H7 (cell line): Measurements from ENCODE around the gene P2RX3. TPM values are rescaled to one million over a fixed set of nuclear protein-coding genes. Genes with fewer than 3 reads are reported as not detected.

Source experiments
- total RNA-seq: library from RNA; depleted of rRNA; stranded (reverse); fragments of >200 nt; shearing (Covaris generic); gene quantifications from 2 replicates; pipeline ENCODE4 v1.2.3, GENCODE V29; 2014; rRNA removed

Gene P2RX3
- total RNA-seq, 1 experiment from 2014 or later, result not detected

Other genes with a start within 250 kb of the P2RX3 start
- gene LRRC55, start 156.4 kb upstream of the P2RX3 start, total RNA-seq, result 0.04 and 0.10 TPM in 2 replicates
- 1.4 and 3.4 TPM in 2 replicates for gene APLNR, start 101.1 kb upstream of the P2RX3 start, total RNA-seq
- 38.3 and 48.5 TPM in 2 replicates for gene TNKS1BP1, start 13.4 kb upstream of the P2RX3 start, total RNA-seq
- gene SSRP1, start 2.5 kb upstream of the P2RX3 start, total RNA-seq, result 158 and 173 TPM in 2 replicates
- gene PRG3, start 42.8 kb downstream of the P2RX3 start, total RNA-seq, result not detected in 2 replicates
- not detected in 2 replicates for gene PRG2, start 52.3 kb downstream of the P2RX3 start, total RNA-seq
- gene SLC43A3, start 88.8 kb downstream of the P2RX3 start, total RNA-seq, result 9.7 and 16.4 TPM in 2 replicates
- gene RTN4RL2, start 122.2 kb downstream of the P2RX3 start, total RNA-seq, result 3.1 and 3.4 TPM in 2 replicates
- 30.7 and 33.1 TPM in 2 replicates for gene SLC43A1, start 177.3 kb downstream of the P2RX3 start, total RNA-seq
- 58.6 and 73.3 TPM in 2 replicates for gene TIMM10, start 192.4 kb downstream of the P2RX3 start, total RNA-seq
- gene SMTNL1, start 199.2 kb downstream of the P2RX3 start, total RNA-seq, result not detected in 2 replicates
- gene UBE2L6, start 229.3 kb downstream of the P2RX3 start, total RNA-seq, result 9.5 and 17.6 TPM in 2 replicates